ENCODE results near the gene ESRRA. TPM values are rescaled to one million over a fixed set of nuclear protein-coding genes. Genes with fewer than 3 reads are reported as not detected.

ESRRA gene
- total and polyA plus RNA-seq, 2 of the 13 experiments (the other 11 are each of a cell fraction or from before 2014, with no cell fraction given): 18.1 to 36.3 TPM

DNA sequence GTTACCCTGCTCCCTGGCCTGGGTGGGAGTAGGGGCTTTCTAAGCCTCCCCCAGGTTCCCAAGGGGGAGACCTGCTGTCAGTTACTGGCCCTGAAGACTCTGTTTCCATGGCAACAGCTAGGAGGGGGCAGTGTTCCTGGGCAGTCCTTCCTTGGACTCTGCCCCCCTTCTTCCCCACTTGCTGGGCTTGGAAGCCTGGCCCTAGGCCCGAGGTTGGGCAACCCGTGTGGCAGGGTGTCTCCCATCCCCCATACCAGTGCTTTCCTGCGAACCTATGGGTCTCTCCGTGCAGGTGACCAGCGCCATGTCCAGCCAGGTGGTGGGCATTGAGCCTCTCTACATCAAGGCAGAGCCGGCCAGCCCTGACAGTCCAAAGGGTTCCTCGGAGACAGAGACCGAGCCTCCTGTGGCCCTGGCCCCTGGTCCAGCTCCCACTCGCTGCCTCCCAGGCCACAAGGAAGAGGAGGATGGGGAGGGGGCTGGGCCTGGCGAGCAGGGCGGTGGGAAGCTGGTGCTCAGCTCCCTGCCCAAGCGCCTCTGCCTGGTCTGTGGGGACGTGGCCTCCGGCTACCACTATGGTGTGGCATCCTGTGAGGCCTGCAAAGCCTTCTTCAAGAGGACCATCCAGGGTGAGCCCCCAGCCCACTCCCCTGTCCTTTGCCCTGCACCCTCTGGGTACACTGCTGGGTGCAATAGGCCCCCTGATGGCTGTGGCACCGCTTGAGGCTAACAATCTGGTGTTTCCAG, 1.7 kb downstream of the ESRRA start (continued):
- TF ChIP-seq ZNF205 (CRISPR knock-in tag; IDR thresholded peaks at IDR 0.05) (0 out of 2 replicates have a peak, but pooled peaks have one; percentile 21), ZNF17 (CRISPR knock-in tag; IDR thresholded peaks at IDR 0.05) (no peak), SKI (IDR thresholded peaks at IDR 0.05; ENCODE audit: partially characterized antibody) (peak; percentile 21), AKNA (CRISPR knock-in tag; IDR thresholded peaks at IDR 0.05; ENCODE audit: borderline replicate concordance) (no peak), AHR (CRISPR knock-in tag; IDR thresholded peaks at IDR 0.05) (no peak), ZNF788 (CRISPR knock-in tag; IDR thresholded peaks at IDR 0.05; ENCODE audit: borderline replicate concordance) (peak; percentile 36; the same call in 1 of the 2 replicates), ZBTB20 (CRISPR knock-in tag; IDR thresholded peaks at IDR 0.05; ENCODE audit: borderline replicate concordance, low read depth) (no peak), THAP11 (CRISPR knock-in tag; IDR thresholded peaks at IDR 0.05) (peak; percentile 24; the same call in 1 of the 2 replicates), ZNF232 (CRISPR knock-in tag; IDR thresholded peaks at IDR 0.05; ENCODE audit: borderline replicate concordance) (0 out of 2 replicates have a peak, but pooled peaks have one; percentile 43), JUND (CRISPR knock-in tag; IDR thresholded peaks at IDR 0.05) (no peak), KMT2B (CRISPR knock-in tag; IDR thresholded peaks at IDR 0.05) (no peak), ZNF20 (CRISPR knock-in tag; IDR thresholded peaks at IDR 0.05) (no peak), STAT5B (CRISPR knock-in tag; IDR thresholded peaks at IDR 0.05) (no peak), NFIB (CRISPR knock-in tag; IDR thresholded peaks at IDR 0.05; ENCODE audit: borderline replicate concordance) (no peak), HOXA3 (CRISPR knock-in tag; IDR thresholded peaks at IDR 0.05) (peak; percentile 67), PHB2 (IDR thresholded peaks at IDR 0.05; ENCODE audit: partially characterized antibody) (no peak), ATRX (CRISPR knock-in tag; IDR thresholded peaks at IDR 0.05; ENCODE audit: borderline replicate concordance) (no peak), ZNF547 (CRISPR knock-in tag; IDR thresholded peaks at IDR 0.05) (no peak), FUBP1 (CRISPR knock-in tag; IDR thresholded peaks at IDR 0.05; ENCODE audit: borderline replicate concordance) (no peak), TEAD3 (CRISPR knock-in tag; optimal IDR thresholded peaks at IDR 0.05; ENCODE audit: borderline replicate concordance) (no peak), HNF4A (CRISPR knock-in tag; IDR thresholded peaks at IDR 0.05) (peak; percentile 84)
- TF ChIP-seq, protein P1, sequence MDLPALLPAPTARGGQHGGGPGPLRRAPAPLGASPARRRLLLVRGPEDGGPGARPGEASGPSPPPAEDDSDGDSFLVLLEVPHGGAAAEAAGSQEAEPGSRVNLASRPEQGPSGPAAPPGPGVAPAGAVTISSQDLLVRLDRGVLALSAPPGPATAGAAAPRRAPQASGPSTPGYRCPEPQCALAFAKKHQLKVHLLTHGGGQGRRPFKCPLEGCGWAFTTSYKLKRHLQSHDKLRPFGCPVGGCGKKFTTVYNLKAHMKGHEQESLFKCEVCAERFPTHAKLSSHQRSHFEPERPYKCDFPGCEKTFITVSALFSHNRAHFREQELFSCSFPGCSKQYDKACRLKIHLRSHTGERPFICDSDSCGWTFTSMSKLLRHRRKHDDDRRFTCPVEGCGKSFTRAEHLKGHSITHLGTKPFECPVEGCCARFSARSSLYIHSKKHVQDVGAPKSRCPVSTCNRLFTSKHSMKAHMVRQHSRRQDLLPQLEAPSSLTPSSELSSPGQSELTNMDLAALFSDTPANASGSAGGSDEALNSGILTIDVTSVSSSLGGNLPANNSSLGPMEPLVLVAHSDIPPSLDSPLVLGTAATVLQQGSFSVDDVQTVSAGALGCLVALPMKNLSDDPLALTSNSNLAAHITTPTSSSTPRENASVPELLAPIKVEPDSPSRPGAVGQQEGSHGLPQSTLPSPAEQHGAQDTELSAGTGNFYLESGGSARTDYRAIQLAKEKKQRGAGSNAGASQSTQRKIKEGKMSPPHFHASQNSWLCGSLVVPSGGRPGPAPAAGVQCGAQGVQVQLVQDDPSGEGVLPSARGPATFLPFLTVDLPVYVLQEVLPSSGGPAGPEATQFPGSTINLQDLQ (CRISPR knock-in tag; IDR thresholded peaks at IDR 0.05): no peak
